HL-60/S4 (cell line): ENCODE results near the gene OSBP2.

Source experiments
- in situ Hi-C: fragments of 300-500 bp; cut with MboI; formaldehyde crosslinking; loops from 2 replicates; pipeline ENCODE4 v1.14.3; 2022; ENCODE audit warnings: low sequenced_read_pairs

OSBP2 gene

DNA sequence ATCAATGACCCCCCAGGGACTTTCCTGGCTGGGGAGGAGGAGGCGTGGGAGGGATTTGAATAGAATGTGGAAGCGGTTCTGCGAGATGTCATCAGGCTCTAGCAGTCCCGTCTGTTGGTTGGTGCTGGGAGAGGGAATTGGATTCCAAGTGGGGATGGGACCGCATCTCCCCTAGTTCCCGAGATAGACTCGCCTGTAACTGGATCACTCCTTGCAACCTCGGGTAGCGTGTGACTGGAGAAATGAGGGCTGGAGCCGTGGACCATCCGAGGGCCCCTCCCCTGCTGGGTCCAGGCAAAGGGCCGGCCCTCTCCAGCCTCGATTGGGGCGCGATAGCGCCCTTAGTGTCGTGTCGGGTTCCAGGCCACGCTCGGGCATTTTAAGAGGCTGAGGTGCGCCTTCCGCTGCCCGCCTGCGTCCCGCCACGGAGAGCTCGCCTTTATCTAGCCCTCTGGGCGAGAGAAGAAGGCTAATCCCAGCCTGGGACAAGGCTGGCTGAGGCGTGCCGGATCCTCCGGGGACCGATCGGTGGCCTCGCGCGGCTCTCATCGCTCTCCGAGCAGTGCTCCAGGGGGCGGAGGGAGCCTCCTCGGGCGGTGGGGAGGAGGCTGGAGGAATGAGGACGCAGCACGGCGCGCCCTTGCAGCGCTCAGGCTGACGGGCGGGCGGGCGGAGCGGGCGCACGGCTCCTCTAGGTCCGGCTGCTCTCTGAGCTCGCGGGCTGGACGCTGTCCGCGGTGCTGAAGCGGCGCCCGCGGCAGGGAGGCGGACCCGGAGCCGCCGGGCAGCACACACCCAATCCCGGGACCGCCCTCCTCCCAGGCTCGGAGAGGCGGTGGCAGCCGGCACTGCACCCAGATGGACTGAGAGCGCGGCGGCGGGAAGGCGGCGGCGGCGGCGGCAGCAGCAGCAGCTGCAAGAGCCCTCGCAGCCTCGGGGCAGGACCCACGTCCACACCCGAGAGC lies 107.8 kb downstream of the OSBP2 start:
- in situ Hi-C loops = no loop called here

DNA sequence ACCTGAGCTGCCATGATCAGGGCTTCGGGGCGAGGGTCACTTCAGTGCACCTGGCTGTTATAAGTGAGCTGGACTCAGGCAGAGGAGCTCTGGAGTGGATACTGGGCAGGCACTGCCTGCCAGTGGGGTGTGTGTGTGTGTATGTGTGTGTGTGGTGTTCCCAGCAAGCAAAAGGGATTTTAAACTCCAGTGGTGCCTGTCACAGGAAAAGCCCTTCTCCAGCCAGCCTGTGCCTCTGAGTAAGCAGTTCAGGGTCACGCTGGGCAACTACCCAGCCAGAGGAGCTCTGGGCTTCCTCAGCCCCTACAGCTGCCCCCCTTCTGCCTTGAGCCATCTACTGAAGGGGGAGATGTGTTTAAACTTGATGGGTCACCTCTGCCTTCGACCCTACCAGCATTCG lies 109.0 kb downstream of the OSBP2 start:
- in situ Hi-C loops = no loop called here

- in situ Hi-C loops = no loop called here
These were observed 110.0 kb downstream of the OSBP2 start for GRCh38 chr22:30804626-30805025.

DNA sequence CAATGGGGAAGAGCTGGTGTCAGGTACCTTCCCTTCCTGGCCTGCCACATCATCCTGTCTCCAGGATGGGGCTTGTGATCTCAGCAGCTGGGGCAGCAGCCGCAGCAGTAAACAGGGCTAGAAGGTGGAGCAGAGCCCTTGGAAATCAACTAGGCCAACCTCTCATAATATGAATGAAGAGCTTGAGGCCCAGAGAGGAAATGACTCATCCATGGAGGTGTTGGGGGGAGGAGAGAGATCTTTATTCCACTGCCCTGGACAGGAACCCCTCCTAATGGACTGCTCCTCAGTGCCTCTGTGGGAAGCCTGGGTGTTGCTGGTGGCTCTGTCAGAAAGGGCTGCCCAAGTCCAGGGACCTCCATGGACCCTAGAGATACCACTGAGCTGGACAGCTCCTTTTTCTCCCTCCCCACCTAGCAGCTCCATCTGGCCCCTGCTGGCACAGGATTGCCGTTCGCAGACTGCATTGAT lies 111.8 kb downstream of the OSBP2 start:
- in situ Hi-C loops = no loop called here

DNA sequence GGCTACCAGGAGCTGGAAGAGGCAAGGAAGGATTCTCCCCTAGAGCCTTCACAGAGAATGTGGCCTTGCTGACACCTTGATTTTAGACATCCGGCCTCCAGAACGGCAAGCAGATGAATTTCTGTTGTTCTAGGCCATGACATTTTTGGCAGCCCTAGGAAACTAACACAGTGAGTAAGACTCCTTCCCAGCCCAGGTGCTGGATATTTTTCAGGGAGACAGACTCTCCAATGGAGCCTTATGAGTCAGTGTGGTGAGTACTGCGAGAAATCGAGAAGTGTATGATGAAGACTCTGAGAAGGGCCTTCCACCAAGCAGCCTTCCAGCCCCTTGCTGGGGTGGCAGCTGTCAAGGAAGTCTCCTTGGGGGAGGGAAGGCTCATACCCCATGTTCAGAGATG lies 114.4 kb downstream of the OSBP2 start:
- in situ Hi-C loops = no loop called here

DNA sequence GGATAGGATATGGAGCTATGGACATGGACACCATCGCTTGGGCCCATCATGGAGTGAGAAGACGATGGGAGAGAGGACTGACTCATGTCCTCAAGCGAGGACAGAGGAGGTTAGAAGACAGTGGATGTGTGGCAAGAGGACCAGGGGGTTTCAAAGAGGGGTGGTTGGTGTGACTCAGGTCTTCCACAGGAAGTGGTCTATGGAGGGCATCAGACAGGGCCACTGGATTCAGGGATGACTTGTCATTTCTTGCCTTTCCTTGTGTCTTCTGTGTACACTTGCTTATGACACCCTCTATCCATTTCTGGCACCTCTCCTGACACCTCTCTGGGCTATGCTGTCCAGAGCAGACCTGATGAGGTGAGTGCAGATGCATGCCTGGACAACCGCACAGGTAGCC lies 115.4 kb downstream of the OSBP2 start:
- in situ Hi-C loops = no loop called here

DNA sequence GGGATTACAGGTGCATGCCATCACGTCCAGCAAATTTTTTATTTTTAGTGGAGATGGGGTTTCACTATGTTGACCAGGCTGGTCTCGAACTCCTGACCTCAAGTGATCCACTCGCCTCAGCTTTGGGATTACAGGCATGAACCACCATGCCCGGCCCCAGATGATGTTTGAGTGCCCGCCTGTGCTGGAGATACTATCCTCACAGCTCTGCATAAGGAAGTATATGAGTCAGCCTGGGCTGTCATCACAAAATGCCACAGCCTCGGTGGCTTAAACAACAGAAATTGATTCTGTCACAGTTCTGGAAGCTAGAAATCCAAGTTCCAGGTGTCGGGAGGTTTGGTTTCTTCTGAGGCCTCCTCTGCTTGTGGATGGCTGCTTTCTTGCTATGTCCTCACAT lies 119.3 kb downstream of the OSBP2 start:
- in situ Hi-C loops = no loop called here

DNA sequence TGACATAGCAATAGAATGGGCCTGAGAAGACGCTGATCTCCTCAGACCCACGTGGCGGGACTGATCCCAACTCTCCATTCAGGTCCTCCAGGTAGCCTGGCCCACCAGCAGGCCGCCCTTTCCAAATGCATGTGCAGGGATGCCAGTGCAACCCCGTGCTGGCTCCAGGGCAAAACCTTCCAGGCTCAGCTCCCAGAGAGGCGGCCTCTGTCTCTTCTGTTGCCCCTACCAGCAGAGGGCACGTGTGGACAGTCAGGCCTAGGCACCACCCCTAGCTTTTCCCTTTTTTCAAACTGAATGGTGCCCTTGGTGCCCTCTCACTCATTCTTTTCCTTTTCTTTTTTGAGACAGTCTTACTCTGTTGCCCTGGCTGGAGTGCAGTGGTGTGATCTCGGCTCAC lies 121.7 kb downstream of the OSBP2 start:
- in situ Hi-C loops = no loop called here

GRCh38 chr22:30821381-30821780 lies 126.7 kb downstream of the OSBP2 start:
- in situ Hi-C loops = no loop called here

DNA sequence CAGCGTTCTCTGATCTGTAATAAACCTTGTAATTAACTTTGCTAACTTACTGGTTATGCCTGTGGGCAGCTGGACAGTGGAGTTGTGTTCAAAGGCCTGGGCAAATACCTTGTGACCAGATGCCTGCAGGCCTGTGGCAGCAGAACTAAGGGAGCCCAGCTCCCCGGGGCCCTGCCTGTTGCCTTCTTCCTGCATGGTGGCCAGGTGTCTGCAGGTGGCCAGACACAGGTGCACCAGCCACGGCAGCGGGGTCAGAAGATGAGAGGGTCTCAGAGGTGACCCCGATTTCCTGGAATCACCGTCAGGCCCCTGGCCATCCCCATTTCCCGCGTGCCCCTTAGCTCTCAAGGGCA lies 127.2 kb downstream of the OSBP2 start:
- in situ Hi-C loops = no loop called here

DNA sequence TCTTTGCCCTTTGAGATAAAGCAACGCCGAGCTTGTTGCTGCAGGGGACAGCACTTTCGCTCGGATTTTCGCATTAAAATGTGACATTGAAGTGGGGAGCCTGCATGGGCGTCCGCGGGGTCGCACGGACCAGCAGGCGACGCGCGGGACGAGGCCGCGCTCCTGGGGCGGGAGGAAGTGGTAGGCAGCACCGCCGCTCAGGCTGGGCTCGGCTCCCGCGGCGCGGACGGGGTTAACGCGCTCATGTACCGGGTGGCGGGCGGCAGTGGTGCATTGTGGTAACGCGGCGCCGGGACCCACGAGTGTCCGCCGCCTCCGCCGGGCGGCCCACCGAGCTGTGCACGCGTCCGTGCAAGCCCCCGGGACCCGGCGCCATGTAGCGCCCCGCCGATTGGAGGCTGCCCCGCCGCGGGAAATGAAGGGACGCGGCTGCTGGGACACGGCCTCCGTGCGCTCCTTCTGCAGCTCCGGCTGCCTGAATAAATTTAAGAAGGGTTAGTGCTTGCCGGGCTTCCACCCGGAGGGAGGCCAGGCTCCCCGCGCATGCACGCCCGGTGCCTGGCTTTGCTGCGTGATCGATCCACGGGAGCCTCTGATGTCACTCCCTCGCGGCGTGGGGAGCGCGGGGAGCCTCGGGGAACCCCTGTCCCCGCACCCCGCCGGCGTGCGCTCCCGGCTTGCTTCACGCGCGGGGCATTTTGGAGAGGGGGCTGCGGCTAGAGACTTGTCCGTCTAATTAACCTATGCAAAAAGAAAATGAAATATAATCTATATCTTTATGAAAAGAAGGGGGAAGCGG lies 127.7 kb downstream of the OSBP2 start:
- in situ Hi-C loops = no loop called here

- in situ Hi-C loops = no loop called here
These were observed 128.3 kb downstream of the OSBP2 start for GRCh38 chr22:30823015-30823370.

DNA sequence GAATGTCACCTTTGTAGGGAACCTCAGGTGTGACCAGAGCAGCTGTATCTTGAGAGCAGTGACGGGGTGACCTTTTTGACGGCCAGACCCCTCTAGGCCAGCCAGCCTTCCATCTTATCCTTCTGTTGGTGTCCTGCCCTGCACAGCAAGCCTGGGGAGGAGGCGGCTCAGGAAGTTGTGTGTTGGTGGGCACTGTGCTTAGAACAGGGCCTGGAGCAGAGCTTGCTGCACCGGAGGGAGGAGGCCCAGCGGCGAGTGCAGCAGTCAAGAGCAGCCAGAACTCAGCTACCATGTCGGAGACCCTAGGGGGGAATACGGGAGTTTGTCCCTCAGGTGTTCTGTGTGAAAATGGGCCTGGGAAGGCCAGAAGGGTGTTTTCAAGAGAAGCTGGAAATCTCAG lies 129.4 kb downstream of the OSBP2 start:
- in situ Hi-C loops = no loop called here

GRCh38 chr22:30824711-30825110 lies 130.0 kb downstream of the OSBP2 start:
- in situ Hi-C loops = no loop called here

DNA sequence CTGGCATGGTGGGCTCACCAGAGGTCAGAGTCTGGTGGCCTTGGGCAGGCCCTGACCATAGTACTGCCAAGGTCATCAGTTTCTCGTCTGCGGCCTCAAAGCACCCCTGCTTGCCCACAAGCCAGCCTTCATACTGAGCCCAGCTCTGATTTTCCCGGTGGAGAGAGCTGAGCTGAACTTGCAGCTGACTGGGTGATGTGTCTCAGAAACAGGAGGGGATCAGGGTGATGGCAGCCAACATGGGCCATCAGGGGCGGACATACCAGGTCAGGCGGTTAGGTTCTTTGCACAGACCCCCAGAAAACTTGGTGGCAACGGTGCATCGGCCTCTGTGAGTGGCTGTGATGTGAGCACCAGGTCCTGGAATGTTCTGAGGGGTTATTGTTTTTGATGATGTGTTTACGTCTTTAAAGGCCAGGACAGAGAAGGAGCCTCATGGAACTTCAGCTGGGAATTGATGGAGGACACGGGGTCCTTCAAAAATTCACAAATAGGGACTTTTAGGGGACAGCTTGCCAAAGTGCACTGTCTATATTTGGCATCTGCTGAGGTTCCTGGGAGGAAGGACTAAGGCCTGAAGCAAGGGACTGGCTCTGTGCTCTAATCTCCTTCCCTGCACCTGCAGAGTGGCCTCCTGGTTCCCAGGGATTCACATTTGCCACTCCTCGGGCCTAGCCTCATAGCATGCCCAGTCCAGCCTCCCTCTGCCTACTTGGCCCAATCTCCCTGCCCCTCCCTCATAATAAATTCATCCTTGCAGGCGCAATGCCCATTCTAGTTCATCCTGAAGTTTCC lies 131.2 kb downstream of the OSBP2 start:
- in situ Hi-C loops = no loop called here

DNA sequence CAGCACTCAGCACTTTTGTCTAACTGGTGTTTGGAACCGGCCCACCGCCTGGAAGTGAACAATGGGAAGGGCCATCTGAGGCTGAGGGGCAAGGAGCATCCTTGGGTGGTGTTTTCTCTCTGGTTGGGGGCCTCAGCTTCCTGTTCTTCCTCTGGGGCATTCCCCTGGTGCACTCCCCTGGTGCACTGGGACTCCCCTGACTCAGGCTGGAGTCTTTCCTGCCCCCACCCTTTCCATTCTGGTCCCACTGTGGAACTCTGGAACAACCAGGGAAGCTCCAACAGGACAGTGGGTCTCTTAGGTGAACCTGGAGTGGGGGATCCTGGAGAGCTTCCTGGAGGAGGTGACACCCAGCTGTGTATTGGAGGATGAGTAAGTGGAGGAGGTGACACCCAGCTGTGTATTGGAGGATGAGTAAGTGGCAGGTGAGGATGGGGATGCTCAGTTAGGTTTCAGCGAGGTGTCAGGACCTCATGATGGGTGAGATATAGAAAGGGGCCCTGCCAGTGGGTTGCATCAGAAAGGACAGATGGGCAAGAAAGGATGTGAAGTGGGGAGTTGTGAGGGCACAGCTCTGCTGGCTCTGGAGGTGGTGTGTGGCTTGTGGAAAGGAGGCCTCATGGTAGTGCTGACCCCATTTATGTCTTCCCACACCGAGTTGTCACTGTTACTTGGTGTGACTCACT lies 132.1 kb downstream of the OSBP2 start:
- in situ Hi-C loops = no loop called here

DNA sequence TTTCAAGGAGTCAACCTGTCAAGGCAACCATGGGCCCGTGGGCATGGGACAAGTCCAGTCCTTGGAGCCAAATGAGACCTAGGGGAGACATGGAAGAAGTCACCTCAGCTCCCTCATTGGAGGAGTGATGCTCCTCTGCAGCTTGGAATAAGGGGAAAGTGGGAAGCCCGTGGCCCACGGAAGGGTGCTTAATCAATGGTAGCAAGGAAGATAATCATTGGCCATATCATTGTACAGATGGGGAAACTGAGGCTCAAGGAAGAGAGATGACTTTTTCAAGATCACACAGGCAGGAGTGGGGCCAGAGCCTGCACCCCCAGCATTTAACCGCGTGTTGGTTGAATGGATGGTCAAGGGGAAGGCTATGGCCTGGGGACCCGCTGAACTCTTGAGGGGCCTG lies 133.0 kb downstream of the OSBP2 start:
- in situ Hi-C loops = no loop called here

- in situ Hi-C loops = no loop called here
These were observed 133.8 kb downstream of the OSBP2 start for GRCh38 chr22:30828187-30829155.

DNA sequence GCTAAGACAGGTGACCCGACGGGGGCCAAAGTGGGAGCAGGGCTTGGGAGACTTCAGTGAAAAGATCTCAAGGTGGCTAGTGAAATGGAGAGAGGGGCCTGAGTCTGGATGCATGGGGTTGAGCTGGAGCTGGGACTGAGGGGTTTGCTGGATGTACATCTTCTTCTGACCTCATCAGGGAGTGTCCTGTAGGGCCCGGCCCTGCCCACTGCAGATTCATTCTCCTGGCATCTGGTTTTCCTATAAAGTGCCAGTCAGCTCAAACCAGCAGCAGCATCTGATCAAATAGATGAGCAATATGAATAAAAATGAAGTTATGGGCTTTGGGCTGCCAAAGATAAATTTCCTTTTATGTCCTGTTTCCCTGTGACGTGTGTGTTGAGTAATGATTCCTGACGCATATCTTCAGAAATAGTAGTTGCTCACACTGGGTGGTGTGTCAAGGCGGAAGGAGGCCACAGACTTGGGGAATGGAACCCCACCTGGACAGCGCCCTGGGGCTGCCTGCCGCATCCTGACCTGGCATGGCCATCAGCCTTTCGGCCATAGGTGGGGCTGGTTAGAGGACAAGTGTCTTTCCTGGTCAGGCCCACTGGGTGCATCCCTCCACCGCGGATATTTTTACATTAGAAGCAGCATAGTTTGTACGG lies 135.4 kb downstream of the OSBP2 start:
- in situ Hi-C loops = no loop called here
